Mammary epithelial cell (primary cell): ENCODE data around the gene GADL1.

ENCODE experiments used
- CTCF ChIP-seq, 2 donors: IDR thresholded peaks in 1 of 2; conservative IDR thresholded peaks in 1 of 2; 2 replicates each; pipeline ENCODE4 v1.5.1; 2011 to 2012; ENCODE audit warnings: inconsistent platforms in 2 of 2, low read length in 2 of 2, mild to moderate bottlenecking in 2 of 2, control low read depth in 1 of 2, low read depth in 1 of 2; ENCODE audit not compliant: insufficient read depth in 1 of 2; ENCODE audit errors: extremely low read depth in 1 of 2
- EZH2 ChIP-seq: IDR thresholded peaks from 2 replicates; pipeline ENCODE4 v1.6.1; 2012; ENCODE audit warnings: low read length, inconsistent platforms, borderline replicate concordance

DNA sequence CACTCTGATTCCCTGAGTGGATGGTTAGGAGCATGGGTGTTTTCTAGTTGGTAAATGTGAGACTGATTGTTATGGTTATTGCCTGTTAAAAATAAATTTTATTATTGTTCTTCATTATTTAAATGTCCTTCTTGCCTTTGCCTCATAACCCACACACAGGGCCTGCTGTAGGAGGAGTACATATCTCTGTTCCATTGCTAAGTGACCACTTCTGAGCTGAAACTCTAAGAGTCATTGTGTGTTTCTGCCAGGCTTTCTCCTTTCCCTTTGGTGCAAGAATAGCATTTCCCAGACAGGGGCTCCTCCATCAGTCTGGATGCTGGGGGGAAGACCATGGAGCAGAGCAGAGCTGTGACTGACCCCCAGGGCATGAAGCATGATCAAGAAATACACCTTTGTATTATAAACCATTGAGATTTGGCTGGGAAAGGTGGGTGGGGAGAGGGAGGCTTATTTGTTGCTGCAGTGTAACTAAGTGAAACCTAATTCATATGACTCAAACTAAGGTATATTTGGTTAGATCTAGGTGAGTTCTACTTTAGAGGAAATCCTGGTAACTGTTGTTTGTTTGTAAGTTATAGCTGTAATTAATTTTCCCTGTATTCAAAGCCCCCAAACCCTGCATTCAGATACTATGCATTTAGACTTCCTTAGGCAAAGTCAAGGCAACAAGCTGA lies 150.7 kb downstream of the GADL1 start:
- TF ChIP-seq CTCF (conservative IDR thresholded peaks at IDR 0.05 in 1 of 2, IDR thresholded peaks at IDR 0.05 in 1 of 2; ENCODE audit: extremely low read depth in 1 of 2, insufficient read depth in 1 of 2, low read depth in 1 of 2, low read length in 2 of 2), result no peak
- no peak for TF ChIP-seq EZH2
